Spleen (tissue), 11 donors: ENCODE measurements around the gene PRR33. TPM values are rescaled to one million over a fixed set of nuclear protein-coding genes. Genes with fewer than 3 reads are reported as not detected.

Experiments used
- DNase-seq: peaks from one replicate; pipeline ENCODE4 v3.0.0-alpha.2; 2020
- H3K27ac ChIP-seq, 8 donors: fragments of 200-600 bp; sonication (generic) in 7 of 8; 1 replicate in 4 of 8; 2 replicates in 4 of 8; pipeline versions ENCODE4 v1.5.0 to v1.8.0; 2016 to 2021; ENCODE audit warnings: inconsistent platforms in 4 of 8, mild to moderate bottlenecking in 4 of 8, moderate library complexity in 1 of 8
- H3K27me3 ChIP-seq, 7 donors: fragments of 200-600 bp; sonication (generic) in 6 of 7; replicated peaks in 1 of 7; 1 replicate in 4 of 7; 2 replicates in 3 of 7; pipeline versions ENCODE4 v1.5.0 to v1.8.0; 2016 to 2021; ENCODE audit warnings: inconsistent platforms in 3 of 7, mild to moderate bottlenecking in 1 of 7
- H3K36me3 ChIP-seq, 6 donors: fragments of 200-600 bp; sonication (generic) in 5 of 6; 1 replicate in 4 of 6; 2 replicates in 2 of 6; pipeline versions ENCODE4 v1.5.0 to v1.8.0; 2016 to 2021; ENCODE audit warnings: inconsistent platforms in 2 of 6
- H3K4me1 ChIP-seq, 6 donors: fragments of 200-600 bp; sonication (generic) in 5 of 6; 1 replicate in 3 of 6; 2 replicates in 3 of 6; pipeline versions ENCODE4 v1.5.0 to v1.8.0; 2016 to 2021; ENCODE audit warnings: inconsistent platforms in 3 of 6
- H3K4me3 ChIP-seq, 8 donors: fragments of 200-600 bp; sonication (generic) in 7 of 8; 1 replicate in 4 of 8; 2 replicates in 4 of 8; pipeline versions ENCODE4 v1.5.0 to v1.8.0; 2016 to 2021; ENCODE audit warnings: inconsistent platforms in 4 of 8, mild to moderate bottlenecking in 4 of 8, moderate library complexity in 2 of 8
- H3K9me3 ChIP-seq, 8 donors: fragments of 200-600 bp; sonication (generic) in 7 of 8; 1 replicate in 4 of 8; 2 replicates in 4 of 8; pipeline versions ENCODE4 v1.5.0 to v1.8.0; 2016 to 2021; ENCODE audit warnings: inconsistent platforms in 4 of 8
- POLR2A ChIP-seq, 3 donors: fragments of 450-650 bp; IDR thresholded peaks; one replicate each; pipeline ENCODE4 v1.5.1; 2017; ENCODE audit warnings: antibody characterized with exemption in 3 of 3, mild to moderate bottlenecking in 1 of 3
- POLR2AphosphoS5 ChIP-seq, 3 donors: sonication (generic); formaldehyde crosslinking; IDR thresholded peaks; one replicate each; pipeline ENCODE4 v1.5.1; 2017; ENCODE audit warnings: antibody characterized with exemption in 3 of 3
- WGBS, 5 donors: extraction: QIAGEN DNeasy Blood & Tissue Kit in 3 of 5; methylation state at CpG; one replicate each; pipeline versions ENCODE4 v1.1.5 to v1.1.7; 2013 to 2018; 5-methylcytosine and 5-hydroxymethylcytosine counted together
- intact Hi-C: fragments of 100-400 bp; cut with DNase I; formaldehyde crosslinking; loops from one replicate; pipeline ENCODE4 v1.15.0; 2023; ENCODE audit warnings: low total_unique reads
- polyA plus RNA-seq, 3 donors: library from polyadenylated mRNA; stranded (reverse); fragments of 200-250 nt; gene quantifications; one replicate each; pipeline ENCODE4 v1.2.1, GENCODE V29; 2013
- total RNA-seq, 7 donors: library from RNA; depleted of rRNA in 3 of 7; stranded (reverse); fragments of >200 nt in 3 of 7; fragmentation: NEBNext Ultra II Directional in 4 of 7; extraction: Animal tissue kit (Norgen Biotek cat#: 25700) in 4 of 7; gene quantifications; one replicate each; pipeline versions ENCODE4 v1.1.0 to v1.2.1, GENCODE V29; 2016 to 2021
- TF ChIP-seq, protein P1 (sequence below), 11 experiments: fragments of 200-600 bp in 7 of 11; fragments of 450-650 bp in 4 of 11; sonication (generic) in 4 of 11; IDR thresholded peaks in 8 of 11; conservative IDR thresholded peaks in 3 of 11; 1 replicate in 7 of 11; 2 replicates in 4 of 11; pipeline versions ENCODE4 v1.4.0 to v1.8.0; 2016 to 2021; ENCODE audit warnings: antibody characterized with exemption in 11 of 11, inconsistent platforms in 4 of 11, mild to moderate bottlenecking in 1 of 11
- donor health status: healthy with polysubstance abuse.
- donor health status: DM: no; HTN: no; CAD: no; lungs with moderate emphysema.
- donor health status: DM: no; HTN: no; CAD: no.
- donor health status: Bipolar disorder and iron deficiency.
- donor health status: healthy.
- donor health status: DM: no; HTN: no; CAD: no.
- donor health status: DM: yes; HTN: yes; CAD: no.

The PRR33 gene
- total and polyA plus RNA-seq, 10 donors: 0.03 to 0.64 (median 0.20) TPM; not detected in 7

GRCh38 chr11:1937616-1938342 is 46.1 kb upstream of the PRR33 start:
- TF ChIP-seq POLR2A (IDR thresholded peaks at IDR 0.05): no peak
- no peak for TF ChIP-seq POLR2AphosphoS5 (IDR thresholded peaks at IDR 0.05)
- TF ChIP-seq, protein P1, sequence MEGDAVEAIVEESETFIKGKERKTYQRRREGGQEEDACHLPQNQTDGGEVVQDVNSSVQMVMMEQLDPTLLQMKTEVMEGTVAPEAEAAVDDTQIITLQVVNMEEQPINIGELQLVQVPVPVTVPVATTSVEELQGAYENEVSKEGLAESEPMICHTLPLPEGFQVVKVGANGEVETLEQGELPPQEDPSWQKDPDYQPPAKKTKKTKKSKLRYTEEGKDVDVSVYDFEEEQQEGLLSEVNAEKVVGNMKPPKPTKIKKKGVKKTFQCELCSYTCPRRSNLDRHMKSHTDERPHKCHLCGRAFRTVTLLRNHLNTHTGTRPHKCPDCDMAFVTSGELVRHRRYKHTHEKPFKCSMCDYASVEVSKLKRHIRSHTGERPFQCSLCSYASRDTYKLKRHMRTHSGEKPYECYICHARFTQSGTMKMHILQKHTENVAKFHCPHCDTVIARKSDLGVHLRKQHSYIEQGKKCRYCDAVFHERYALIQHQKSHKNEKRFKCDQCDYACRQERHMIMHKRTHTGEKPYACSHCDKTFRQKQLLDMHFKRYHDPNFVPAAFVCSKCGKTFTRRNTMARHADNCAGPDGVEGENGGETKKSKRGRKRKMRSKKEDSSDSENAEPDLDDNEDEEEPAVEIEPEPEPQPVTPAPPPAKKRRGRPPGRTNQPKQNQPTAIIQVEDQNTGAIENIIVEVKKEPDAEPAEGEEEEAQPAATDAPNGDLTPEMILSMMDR (IDR thresholded peaks at IDR 0.05 in 8 of 11, conservative IDR thresholded peaks at IDR 0.05 in 3 of 11): no peak
- DNase-seq: peak; percentile 62
- intact Hi-C loops: no loop called here
- H3K27me3 ChIP-seq: peaks cover 0 to 19% (median 0%) of the 10 kb centered on the region in 7 donors
- 84 to 90% (median 86%) methylated on average over 16 to 35 of the region's 35 CpGs for WGBS, 5 donors
- H3K9me3 ChIP-seq: no peaks in the 10 kb centered on the region
- no peaks in the 10 kb centered on the region for H3K36me3 ChIP-seq
- H3K4me3 ChIP-seq: no peak overlapping the region
- peaks cover 0 to 9% (median 6%) of the 10 kb centered on the region in 6 donors for H3K4me1 ChIP-seq
- H3K27ac ChIP-seq: no peak overlapping the region

DNA sequence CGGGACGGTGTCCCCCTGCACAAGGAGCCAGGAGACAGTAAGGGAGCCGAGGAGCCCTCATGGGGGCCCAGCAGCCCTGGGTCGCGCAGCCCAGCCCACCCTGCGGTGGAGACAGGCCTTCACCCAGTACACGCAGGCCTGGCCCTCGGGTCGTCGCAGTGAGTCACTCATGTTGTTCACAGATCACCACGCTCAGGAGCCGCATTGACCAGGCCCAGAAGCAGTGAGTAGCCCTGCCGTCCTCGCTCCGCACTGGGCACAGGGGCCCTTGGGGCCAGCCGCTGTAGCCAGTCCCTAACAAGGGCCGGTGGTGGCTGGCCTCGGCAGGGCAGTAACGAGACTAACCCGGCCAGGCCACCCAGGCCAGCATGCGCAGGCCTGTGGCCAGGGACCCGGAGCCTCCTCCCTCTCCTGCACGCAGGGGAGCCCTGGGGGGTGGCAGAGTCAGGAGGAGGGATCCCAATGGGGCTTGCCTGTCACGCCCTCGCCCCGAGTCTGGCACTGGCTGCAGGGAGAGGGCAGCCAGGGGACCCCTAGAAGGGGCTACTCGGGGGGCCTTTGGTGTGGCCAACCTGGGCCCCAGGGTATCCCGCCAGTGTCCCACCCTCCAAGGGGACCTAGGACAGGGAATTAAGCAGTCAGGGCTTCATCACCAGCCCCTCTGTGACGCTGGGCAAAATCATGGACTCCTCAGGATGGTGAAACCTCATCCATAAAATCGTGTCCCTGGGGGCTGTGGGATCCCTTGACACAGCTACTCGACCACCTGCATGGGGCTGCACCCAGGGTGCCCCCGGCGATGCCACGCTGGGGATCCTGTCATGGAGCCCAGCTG is 45.3 kb upstream of the PRR33 start:
- peak; percentile 76 for DNase-seq
- intact Hi-C loops: no loop called here
- 83 to 93% (median 91%) methylated on average over 15 to 34 of the region's 34 CpGs for WGBS, 5 donors

DNA sequence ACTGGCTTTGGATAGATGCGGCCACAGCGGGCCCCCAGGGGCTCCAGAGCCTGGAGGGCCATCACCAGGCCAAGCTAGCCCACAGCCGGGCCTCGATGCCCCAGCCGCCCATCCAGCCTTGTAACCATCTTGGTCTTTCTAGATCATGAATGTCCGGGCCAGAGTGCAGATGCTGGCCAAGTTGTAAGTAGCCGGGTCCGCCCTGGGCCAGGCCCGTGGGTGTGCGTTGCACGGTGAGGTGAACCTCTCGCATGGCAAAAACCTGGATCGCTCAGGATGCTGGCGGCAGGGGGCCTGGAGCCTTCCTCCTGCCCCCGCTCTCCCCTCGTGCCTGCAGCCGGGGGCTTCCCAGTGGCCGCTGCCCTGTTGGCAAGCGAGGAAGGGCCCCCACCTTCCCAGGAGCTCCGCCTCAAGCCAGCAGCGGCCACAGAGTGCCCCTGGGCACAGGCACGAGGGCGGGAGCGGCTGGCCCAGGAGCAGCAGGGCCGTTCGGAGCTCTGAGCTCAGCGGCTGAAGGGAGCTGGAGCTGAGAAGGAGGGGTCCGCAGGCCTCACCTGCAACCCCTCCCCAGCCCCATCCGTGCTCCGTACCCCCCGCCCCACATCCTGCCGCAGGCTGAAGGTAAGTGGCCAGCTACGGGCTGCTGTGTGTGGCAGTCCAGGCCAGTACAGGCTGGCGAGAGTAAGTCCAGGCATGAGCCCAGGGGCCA is 44.5 kb upstream of the PRR33 start:
- DNase-seq: peak; percentile 68
- Histone ChIP-seq H3K27ac (no peak overlapping the region), H3K36me3 (no peaks in the 10 kb centered on the region), H3K4me1 (peaks cover 0 to 10% (median 6%) of the 10 kb centered on the region in 6 donors), H3K4me3 (no peak overlapping the region), H3K9me3 (no peaks in the 10 kb centered on the region), H3K27me3 (peaks cover 0 to 28% (median 0%) of the 10 kb centered on the region in 7 donors)
- intact Hi-C loops: no loop called here
- no peak for TF ChIP-seq POLR2AphosphoS5 (IDR thresholded peaks at IDR 0.05)
- TF ChIP-seq, protein P1 (IDR thresholded peaks at IDR 0.05 in 8 of 11, conservative IDR thresholded peaks at IDR 0.05 in 3 of 11): no peak
- no peak for TF ChIP-seq POLR2A (IDR thresholded peaks at IDR 0.05)
- WGBS, 5 donors: 91 to 92% (median 92%) methylated on average over 33 to 34 of the region's 34 CpGs; no CpG with 5 or more reads in 1 of the 5 donors

More for the DNA sequence above, 45.3 kb upstream of the PRR33 start:
- TF ChIP-seq POLR2AphosphoS5 (IDR thresholded peaks at IDR 0.05) (no peak), POLR2A (IDR thresholded peaks at IDR 0.05) (no peak)
- TF ChIP-seq, protein P1 (IDR thresholded peaks at IDR 0.05 in 8 of 11, conservative IDR thresholded peaks at IDR 0.05 in 3 of 11): no peak
- H3K27ac ChIP-seq: no peak overlapping the region
- H3K4me1 ChIP-seq: peaks cover 0 to 9% (median 6%) of the 10 kb centered on the region in 6 donors
- no peaks in the 10 kb centered on the region for H3K9me3 ChIP-seq
- H3K4me3 ChIP-seq: no peak overlapping the region
- H3K27me3 ChIP-seq: peaks cover 0 to 23% (median 0%) of the 10 kb centered on the region in 7 donors
- no peaks in the 10 kb centered on the region for H3K36me3 ChIP-seq
